NCI-H187 treated with DMSO at 0.1 percent for 48 hours (cell line): ENCODE measurements around the gene CABLES2.

Experiments
- DNase-seq: peaks from one replicate; lab custom pipeline; 2025; lab: John Stamatoyannopoulos, UW

CABLES2 gene

DNA sequence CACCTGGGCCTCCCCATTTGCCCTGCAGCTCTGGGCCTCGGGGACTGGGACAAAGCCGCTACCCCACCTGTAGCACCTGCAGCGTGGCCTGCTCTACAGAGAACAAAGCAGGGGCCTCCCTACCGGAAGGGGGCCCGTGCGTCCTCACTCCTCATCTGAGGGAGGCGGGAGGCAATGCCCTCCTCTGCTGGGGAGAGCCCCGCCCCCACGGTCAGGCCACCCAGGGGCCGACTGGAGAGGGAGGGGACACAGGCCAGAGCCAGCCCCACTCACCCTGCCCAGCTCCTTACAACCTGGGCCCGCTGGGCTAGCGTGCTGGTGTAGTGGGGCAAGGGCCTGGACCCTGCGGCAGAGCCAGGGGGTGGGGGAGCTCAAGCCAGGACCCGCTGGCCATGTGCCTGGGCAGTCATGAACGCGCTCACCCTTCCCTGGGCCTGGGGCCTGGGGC is 48.0 kb downstream of the CABLES2 start:
- no peak for DNase-seq

DNA sequence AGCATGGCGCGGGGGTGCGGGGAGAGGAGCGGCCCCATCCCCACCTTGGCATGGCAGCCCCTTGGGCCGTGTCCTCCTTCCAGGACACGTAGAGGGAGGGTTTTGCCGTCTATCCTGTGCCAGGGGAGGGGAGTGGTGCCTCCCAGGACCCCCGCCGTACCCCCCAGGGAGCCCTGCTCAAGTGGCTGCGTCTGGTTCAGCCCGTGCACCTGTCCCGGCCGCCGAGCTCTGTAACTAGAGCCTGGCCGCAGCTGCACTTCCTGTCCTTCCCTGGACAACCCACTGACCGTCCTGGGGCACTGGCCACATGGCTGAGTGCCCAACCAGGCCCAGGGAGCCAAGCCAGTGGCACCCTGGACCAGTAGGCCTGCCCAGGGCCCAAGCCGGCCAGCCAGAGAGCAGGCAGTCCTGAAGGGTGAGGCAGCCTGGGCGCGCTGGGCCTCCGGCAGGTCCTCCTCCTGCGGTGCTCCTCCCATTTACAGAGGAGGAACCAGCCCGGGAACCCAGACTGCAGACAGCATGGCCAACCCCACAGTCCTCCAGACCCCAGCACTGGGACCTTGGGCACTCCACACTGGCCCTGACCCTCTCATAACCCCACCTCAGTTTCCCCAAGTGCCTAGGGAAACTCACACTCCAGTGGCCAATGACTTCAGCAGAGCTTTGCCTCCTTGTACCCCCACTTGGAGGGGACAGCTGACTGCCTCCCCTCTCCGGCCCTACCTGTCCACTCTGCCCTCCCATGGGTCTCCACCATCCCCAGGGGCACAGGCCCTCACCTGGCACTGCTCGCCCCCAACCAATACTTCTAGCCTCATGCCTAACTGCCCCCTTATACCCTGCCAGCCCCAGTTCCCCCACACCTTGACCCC is 48.7 kb downstream of the CABLES2 start:
- no peak for DNase-seq

- no peak for DNase-seq
These were observed 49.4 kb downstream of the CABLES2 start for GRCh38 chr20:62357681-62358080.

DNA sequence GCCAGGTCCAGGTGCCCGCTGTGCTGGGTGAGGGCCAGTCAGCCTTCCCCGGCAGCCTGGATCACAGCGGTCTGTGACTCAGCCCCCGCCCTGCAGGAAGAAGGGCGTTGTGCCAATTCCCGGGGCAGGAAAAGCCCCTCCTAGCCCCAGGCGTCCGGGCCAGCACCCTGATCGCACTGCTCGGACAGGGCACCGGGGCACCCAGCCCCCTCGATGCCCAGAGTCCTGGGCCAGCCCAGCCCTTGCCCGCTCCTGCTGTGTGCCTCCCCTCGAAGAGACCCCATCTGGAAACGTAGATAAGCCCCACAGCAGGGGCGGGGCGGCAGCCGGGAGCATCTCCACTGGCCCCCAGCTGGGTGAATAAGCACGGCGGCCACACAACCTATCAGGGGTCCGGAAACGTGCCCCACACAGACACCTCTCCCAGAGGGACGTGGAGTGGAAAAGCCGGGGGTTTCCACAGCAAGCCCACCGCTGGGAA is 49.9 kb downstream of the CABLES2 start:
- no peak for DNase-seq

- DNase-seq, result no peak
These were observed 50.4 kb downstream of the CABLES2 start for GRCh38 chr20:62356589-62357186.

DNA sequence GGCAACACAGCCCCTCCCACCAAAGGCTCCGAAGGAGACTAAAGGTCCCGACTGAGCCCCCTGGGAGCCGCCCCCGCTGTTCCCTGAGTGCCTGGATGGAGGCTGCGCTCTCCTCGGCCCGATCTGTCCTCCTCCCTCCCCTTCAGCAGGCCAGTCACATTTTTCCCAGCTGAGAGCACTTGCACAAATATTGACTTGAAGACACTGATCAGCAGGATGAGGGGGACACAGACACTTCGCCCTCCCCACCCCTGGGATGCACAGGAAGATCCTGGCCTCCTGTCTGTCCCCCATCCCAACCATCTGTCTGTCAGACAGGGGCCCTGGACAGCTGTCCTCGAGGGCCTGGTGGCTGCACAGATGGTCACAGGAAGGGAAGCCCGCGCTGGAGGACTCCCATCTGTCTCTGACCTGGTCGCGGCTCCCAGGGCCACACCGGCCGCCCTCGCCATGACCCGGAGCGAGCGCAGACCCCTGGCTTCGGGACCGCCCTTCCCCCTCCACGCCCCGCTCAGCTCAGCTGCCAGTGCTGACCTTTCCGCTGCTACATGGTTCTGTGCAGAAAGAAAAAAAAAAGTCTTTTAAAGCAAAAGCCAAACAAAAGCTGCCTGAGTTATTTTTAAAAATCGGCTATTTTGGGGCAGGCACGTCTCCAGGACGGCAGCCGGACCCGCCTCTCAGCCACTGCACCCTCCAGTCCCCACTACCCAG is 51.1 kb downstream of the CABLES2 start:
- no peak for DNase-seq

DNA sequence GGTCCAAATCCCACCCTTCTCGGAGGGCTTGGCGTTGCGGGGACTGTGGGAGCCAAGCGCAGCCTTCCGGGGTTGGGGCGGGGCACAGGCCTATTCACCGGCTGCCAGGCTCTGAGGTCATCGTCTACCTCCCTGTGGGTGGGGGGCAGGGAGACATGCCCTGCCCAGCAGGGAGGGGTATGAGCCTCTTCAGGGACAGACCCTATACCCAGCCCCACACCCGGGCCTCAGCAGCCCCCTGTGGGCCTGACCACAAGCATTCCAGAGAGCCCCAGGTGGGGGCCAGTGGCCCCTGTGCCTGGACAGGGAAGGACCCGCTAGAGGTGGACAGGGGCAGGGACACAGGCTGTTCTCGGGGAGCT is 51.6 kb downstream of the CABLES2 start:
- no peak for DNase-seq

DNA sequence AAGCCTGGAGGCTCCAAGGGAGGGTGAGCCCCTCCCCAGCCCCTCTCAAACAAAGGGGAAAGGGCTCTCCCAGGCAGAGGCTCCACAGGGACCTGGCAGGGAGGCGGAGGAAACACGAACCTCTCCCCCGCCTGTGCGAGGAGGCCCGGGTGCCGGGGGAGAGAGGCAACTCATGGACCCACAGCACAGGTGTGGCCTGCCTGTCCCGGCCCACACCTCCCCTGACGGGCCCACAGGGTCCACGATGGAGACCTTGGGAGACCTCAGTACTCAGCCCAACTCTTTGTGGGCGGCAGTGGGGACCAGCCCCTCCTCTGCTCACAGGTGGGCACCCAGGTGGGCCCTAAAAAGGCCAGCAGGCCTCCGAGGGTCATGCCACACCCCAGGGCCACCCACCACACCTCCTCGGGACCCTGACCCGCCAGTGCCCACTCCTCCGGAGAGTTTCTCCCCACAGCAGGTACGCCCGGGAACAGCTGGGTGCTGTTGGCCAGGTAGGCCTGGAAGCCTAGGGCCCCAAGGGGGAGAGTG is 52.2 kb downstream of the CABLES2 start:
- DNase-seq, result no peak

DNA sequence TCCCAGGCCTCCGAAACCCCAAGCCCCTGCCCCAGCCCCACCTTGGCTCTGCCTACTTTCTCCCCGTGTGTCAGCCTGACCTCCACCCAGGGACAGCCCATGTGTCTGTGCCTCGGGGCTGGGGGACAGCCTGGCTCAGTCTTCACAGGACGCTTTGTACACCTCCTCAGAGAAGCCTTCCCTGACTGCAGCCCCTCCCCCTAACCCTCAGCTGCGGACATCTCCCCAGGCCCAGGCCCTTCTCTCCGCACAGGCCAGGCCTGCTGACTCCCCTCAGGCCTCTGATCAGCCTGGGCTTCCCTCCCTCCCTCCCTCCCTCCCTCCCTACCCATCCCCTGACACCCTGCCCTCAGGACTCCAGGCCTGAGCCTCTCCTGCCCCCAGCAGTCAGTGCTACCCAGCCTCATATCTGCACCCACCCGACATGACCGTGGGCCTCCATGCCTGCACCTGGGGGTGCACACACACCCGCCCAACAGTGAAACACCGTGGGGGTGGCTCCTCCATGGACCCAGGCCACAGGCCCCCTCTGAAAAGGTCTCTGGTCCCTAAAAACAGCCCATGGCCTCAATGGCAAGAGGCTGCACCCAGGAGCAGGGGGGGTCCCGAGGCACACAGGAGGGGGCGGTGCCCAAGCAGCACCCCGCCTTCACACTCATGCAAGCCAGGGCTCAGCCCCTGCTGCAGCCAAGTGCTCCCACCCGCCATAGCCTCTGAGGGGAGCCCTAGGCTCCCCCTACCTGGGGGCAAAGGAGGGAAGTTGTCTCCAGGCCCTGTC is 52.9 kb downstream of the CABLES2 start:
- no peak for DNase-seq

DNA sequence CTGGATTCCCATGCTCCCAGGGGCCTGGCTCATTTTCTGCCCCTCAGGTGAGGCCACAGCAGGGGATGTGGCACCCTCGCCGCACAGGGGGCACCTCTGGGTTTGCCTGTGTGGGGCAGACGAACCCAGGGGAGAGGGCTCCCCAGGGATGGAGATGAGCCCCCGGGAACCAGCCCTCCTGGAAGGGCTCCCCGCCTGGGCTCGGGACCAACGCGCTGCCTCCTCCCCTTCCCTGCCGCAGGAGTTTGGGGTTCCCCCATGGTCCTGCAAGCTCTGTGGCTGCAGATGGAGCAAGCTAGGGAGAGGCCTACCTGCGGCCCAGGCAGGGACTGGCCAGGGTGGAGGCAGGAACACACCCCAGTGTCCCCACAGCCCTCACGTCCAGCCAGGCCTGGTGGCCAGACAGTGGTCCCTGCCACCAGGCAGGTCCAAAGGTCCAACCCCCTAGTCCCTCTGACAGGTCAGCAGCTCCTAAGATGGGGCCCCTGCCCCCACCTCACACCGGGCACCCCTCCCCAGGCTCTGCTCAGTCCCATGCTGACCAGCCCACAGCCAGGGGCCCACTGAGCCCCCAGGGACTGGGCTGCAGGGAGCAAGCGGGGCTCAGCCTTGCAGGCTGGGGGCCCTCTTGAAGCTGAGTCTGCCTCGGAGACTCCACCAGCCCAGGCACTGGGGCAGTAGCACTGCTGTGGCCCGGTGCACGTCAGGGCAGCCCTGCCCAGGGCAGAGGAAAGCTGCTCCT is 53.6 kb downstream of the CABLES2 start:
- no peak for DNase-seq

DNA sequence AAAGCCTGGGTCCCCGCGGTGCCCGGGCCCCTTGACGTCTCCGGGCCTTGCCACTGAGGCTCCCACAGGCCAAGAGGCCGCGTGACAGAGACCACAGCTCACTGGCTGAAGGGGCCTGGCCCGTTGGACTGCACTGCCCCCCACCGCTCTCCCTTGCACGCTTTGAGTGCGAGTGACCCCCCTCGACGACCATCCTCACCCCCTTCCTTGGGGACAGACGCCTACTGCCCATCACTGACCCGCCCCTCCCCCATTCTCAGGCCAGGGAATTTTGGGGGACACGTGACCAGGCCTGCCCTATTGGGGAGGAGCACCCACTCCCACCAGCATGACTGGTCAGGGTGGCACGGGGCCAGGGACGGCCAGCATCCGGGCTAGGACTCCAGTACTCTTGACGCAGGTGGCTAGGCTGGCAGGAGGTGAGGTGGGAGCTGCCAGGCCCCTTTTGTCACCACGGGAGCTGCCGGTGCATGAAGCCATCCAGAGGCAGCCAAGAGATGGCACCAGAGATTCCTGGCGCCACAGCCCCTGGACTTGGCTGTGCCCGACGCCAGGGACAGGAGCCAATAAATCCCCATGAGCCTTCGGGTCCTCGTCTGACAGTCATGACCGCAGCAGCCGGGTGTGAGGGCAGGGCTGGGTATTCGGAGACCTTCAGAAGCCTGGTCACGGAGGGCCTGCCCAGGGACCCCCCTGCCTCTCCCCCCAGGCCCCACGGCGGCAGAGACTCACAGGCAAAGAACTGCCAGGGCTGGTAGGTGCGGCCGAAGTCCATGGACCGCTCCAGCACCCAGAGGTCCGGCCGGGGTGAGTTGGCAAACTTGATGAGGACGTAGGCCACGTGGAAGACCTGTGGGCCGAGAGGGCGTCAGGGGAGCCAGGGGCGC is 54.4 kb downstream of the CABLES2 start:
- DNase-seq, result no peak

- DNase-seq, result no peak
These were observed 55.4 kb downstream of the CABLES2 start for GRCh38 chr20:62351469-62352401.

DNA sequence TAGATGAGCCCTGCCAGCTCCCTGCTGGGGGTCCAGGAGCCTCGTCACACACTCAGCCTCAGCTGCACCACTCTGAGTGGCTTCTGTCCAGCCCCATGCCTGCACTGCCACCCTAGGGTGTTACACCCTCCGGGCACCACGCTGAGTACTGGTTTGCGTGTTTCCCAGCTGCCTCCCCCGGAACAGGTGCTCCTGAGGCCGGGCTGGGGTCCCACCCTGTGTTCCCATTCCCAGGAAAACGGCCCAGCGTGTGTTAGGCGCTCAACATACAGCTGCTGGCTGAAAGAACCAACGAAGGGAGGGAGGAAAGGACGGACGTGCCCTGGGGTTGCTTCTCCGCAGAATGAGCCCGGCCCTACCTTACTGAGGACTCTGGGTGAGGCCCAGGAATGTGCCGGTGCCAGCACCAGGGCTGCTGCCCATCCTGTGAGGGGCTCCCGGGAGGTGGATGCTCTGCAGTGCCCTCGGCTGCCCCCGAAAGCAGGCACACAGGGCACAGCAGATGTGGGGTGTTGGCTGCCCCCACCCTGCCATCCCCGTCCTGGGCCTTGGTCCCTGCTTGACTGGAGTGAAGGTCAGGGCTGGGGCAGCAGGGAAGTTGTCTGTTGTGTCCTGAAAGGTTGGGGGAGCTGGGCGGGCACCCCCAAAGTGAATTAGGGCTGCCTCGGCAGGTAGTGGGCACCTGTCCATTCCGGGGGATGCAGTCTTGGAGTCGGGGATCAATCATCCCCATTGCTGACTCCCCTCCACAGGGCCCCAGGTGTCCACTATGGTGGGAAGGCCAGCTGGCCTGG is 56.3 kb downstream of the CABLES2 start:
- DNase-seq, result no peak

DNA sequence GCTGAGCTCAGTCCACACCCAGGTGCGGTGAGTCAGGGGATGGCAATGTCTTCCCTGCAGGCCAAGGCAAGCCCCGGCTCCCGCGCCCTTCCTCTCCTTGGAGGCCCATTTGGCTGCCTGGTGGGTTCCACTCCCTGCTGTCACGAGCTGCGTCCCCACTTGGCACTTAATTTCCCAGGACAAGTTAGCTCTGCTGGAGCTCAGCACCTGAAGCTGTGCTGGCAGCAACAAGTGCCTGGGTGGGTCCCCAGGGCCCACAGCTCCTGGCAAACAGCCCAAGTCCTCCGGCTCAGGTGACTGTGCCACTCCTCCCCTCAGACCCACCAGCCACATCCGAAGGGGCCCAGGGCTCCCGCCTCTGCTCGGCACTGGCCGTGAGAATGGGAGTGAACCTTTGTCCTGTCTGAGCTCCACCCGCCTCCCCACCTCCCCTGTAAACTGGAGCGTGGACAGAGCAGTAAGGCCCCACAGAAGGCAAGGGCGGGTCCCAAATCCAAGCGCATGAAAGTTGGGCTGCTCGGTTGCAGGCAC is 56.9 kb downstream of the CABLES2 start:
- no peak for DNase-seq

- DNase-seq, result no peak
These were observed 57.5 kb downstream of the CABLES2 start for GRCh38 chr20:62349556-62350097.

- no peak for DNase-seq
These were observed 58.5 kb downstream of the CABLES2 start for GRCh38 chr20:62348604-62349003.

DNA sequence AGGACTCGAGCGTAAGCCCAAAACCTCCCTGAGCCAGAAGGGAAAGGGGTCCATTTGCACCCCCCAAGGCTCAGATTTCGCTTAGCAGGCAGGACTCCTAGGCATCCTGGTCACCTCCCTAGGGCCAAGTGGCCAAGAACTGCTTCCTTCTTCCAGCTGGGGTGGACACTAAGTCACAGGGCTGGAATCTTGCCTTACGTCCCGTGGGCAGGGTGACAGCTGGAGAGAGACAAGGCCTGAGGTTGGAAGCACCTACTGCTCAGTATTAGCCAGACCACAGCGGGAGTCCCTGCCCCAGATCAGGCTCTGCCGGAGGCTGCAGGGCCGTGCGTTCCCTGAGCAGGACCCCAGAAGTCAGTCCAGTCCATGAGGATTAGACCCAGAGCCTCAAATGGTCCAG is 59.6 kb downstream of the CABLES2 start:
- no peak for DNase-seq

DNA sequence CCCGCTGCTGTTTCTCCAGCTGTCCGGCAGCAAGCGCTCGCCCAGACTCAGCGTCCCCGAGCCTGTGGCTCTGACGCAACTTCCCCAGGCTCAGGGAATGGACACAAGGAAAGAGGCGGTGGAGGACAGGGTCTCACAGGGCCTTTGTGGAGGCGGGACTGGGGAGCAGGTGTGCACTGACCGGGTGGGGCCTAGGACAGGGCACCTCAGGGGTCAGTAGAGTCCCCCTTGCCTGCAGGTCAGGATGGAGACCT is 60.0 kb downstream of the CABLES2 start:
- DNase-seq, result no peak
